ENCODE data around the gene FAM193A.
"Not testable (repeated sequence)": the region's sequence is repeated elsewhere in the genome, so short reads cannot be mapped to it uniquely, and the experiment has no call there.

Gene FAM193A, protein sequence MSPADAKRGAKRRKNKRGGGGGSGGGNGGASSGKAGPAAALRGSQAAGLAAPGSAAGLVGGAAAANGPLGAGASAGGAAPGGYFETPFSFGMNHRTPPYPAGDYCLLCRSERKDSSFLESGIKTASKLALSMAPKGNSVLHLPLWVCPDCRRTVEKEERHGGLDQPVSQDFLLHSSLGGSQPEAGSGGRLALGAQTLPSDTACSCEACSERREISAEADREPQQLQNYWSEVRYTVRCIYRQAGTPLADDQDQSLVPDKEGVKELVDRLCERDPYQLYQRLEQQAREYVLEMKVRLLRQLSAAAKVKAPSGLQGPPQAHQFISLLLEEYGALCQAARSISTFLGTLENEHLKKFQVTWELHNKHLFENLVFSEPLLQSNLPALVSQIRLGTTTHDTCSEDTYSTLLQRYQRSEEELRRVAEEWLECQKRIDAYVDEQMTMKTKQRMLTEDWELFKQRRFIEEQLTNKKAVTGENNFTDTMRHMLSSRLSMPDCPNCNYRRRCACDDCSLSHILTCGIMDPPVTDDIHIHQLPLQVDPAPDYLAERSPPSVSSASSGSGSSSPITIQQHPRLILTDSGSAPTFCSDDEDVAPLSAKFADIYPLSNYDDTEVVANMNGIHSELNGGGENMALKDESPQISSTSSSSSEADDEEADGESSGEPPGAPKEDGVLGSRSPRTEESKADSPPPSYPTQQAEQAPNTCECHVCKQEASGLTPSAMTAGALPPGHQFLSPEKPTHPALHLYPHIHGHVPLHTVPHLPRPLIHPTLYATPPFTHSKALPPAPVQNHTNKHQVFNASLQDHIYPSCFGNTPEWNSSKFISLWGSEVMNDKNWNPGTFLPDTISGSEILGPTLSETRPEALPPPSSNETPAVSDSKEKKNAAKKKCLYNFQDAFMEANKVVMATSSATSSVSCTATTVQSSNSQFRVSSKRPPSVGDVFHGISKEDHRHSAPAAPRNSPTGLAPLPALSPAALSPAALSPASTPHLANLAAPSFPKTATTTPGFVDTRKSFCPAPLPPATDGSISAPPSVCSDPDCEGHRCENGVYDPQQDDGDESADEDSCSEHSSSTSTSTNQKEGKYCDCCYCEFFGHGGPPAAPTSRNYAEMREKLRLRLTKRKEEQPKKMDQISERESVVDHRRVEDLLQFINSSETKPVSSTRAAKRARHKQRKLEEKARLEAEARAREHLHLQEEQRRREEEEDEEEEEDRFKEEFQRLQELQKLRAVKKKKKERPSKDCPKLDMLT (N-terminal part only)

DNA sequence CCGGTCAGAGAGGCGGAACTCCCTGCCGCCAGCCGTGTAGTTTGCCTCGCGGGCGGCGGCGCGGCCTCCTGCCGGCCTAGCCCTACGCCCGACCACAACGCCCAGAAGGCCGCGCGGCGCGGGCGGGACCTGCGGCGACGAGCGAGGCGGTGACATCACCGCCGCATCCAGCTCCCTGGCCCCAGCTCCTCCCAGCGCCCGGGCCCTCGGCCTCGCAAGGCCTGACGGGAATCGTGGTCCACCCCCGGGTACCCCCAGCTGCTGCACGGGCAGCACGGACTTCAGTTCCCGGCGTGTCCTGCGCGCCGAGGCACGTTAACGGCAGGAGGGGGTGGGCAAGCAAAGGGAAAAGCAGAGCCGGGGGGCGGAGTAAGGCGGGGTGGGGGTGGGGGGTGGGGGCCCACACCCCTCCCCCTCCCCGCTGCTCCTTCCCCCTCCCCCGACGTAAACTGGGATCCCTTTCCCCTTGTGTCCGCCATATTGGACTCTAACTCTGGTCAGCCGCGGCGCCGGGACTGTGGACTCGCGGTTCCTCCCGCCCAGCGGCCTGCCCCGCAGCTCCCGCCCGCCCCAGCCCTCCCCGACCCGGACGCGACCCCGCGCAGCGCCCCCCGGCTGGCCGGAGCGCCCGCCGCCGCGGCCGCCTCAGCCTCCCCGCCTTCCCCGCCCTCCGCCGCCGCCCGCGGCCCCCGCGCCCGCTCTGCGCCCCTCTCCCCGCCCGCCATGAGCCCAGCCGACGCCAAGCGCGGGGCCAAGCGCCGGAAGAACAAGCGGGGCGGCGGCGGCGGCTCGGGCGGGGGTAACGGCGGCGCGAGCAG, at the start of gene FAM193A:
Gene FAM193A (plus strand): TSS at position 455 of the 818 bp plus-strand sequence. CDS start 269 bp downstream, at position 724.
- DNase-seq = peak; percentile 99

- DNase-seq = no peak
Measured at GRCh38 chr4:2486981-2487380, 49.5 kb upstream of the FAM193A start.

DNA sequence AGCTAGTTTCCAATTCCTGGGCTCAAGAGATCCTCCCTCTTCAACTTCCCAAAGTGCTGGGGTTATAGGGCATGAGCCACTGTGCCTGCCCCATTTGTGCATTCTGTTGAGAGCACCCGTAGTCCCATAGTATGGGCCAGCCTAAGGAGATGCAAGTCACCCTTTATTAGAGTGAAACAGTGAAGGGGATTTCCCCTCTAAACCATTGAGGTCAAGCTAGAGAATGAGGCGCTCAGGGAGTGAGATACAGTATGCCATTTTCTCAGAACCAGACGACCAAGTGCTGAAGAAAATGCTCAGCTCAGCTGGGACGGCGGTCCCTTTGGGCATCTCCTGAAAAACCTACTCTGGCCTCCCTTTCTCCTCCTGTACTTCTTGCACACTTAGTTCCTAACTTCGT, 48.8 kb upstream of the FAM193A start:
- no peak for DNase-seq

DNA sequence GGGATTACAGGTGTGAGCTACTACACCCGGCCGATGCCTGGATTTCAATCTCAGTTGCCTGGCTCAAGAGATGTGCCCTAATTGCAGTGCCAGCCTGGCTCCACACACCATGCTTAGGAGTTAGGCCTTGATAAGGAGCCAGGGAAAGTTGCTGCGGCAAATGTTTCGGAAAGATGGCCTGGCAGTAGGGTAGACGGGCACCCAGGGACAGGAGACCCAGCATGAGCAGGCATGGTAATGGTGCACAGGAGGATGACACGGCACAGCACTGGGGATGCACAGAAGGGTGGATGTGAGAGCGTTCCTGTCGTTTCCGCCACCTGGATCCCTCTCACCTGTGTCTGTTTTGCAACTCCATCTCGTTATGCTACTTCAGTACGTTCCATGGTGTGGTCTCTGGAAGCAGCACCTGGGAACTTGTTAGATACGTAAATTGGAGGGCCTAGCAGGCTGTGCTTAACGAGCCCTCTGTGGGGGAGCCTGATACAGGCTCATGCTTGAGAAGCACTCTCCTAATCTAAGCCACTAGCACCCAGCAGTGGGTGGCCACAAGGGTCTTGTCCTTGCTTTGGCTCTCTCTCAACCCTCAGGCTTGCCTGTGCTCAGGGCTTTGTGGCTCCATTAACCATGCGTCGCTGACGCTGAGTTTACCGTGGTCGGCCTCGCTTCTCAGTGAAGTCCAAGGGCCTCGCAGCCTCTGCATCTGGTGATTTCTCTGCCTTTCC, 47.2 kb upstream of the FAM193A start:
- DNase-seq = no peak

- DNase-seq = no peak
Measured at GRCh38 chr4:2489841-2490552, 46.5 kb upstream of the FAM193A start.

DNA sequence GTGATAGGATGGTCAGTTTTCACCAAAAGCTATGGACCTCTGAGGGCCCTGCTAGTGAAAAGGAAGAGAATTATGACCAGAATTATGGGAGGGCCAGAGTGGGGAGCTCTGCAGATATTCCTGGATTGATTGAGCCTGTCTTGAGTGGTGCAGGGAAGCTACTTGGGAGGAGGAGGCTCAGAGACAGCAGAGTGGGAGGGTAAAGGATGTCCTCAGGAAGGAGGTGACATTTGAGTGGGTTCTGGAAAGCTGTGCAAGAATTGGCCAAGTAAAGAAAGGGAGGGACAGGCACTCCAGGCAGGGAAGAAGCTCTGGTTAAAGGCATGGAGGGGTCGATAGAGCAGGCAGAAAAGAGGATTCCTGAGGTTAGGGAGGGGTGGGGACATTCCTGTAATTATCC, 43.5 kb upstream of the FAM193A start:
- DNase-seq = no peak

- DNase-seq = no peak
Measured at GRCh38 chr4:2494992-2495391, 41.5 kb upstream of the FAM193A start.

GRCh38 chr4:2497324-2497723, 39.1 kb upstream of the FAM193A start:
- DNase-seq = no peak

- no peak for DNase-seq
Measured at GRCh38 chr4:2497931-2498330, 38.5 kb upstream of the FAM193A start.

DNA sequence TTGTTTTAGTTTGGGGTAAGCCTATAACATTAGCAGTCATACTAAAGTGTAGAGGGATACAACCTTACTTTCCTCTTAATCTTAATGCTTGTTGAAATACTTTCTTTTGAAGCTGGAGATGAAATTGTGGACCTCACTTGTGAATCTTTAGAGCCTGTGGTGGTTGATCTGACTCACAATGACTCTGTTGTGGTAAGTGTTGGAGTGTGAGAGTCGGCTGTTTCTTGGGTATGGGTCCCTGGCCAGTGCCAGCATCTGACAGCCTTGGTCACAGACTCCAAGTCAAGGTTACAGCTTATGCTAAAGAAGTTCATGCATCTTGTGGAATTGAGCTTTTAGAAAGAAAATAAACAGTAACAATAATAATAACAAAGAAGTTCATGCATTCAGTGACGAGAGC, 35.9 kb upstream of the FAM193A start:
- DNase-seq = no peak

- no peak for DNase-seq
Measured at GRCh38 chr4:2501034-2501594, 35.3 kb upstream of the FAM193A start.

GRCh38 chr4:2503809-2504208, 32.6 kb upstream of the FAM193A start:
- DNase-seq = no peak

GRCh38 chr4:2507259-2507658, 29.2 kb upstream of the FAM193A start:
- no peak for DNase-seq

DNA sequence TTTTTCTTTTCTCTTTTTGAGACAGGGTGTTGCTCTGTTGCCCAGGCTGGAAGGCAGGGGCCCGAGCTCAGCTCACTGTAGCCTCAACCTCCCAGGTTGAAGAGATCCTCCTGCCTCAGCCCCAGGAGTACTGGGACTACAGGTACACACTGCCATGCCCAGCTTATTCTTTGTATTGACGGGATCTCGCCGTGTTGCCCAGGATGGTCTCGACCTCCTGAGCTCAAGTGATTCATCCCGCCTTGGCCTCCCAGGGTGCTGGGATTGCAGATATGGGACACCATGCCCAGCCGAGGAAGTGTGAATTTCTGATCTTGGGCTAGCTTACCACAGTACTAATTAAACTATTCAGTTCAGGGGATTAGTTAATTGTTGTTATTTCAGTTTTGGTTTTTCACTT, 28.6 kb upstream of the FAM193A start:
- DNase-seq = no peak

- no peak for DNase-seq
Measured at GRCh38 chr4:2510351-2511259, 25.8 kb upstream of the FAM193A start.

GRCh38 chr4:2511645-2512131, 24.8 kb upstream of the FAM193A start:
- DNase-seq = no peak

- DNase-seq = no peak
Measured at GRCh38 chr4:2512396-2513135, 23.9 kb upstream of the FAM193A start.

DNA sequence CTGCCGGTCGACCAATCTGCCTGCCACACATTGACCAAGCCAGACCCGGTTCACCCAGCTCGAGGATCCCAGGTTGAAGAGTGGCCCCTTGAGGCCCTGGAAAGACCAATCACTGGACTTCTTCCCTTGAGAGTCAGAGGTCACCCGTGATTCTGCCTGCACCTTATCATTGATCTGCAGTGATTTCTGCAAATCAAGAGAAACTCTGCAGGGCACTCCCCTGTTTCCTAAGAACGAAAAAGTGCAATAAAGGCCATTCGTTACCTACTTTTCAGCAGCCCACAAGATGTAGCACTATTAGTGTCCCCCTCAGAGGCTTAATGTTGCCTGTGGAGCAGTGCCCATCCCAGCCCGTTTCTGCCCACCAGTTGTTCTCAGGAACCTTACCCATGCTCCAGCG, 22.3 kb upstream of the FAM193A start:
- not testable (repeated sequence) for DNase-seq

Data from stimulated activated naive CD4-positive, alpha-beta T cell treated with Interleukin-2 at 50 U/mL for 16 hours (primary cell).